ENCODE data around the gene FARP2. TPM values are rescaled to one million over a fixed set of nuclear protein-coding genes. Genes with fewer than 3 reads are reported as not detected.

FARP2 gene
- total and polyA plus RNA-seq, 2 of the 4 experiments (the other 2 are of a cell fraction) = 17.1 to 30.8 TPM

DNA sequence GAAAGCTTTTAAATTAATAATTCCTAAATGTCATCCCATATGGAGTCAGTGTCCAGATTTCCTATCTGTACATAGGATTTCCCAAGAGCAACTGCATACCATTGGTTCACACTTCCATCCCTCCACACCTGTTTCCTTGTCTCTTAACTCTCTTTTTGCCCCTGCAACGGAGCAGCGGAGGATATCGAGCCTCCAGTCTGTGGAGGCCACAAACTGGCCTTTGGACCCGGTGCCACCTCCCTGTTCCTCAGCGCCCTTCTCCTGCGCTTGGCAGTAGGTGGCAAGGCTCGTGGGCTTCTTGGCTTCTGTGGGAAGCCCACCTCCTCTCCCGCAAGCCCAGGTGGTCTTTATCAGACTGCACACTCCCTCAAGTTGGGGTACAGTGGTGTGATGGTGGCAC lies 176.1 kb downstream of the FARP2 start:
- ChIA-PET CTCF (no interaction called here), POLR2A (ENCODE audit: unreplicated experiment) (no interaction called here)
- H2BK120ac ChIP-seq (ENCODE audit: low read depth, low read length) = no peak overlapping the region
- H2BK15ac ChIP-seq (ENCODE audit: low read depth, low read length) = no peak overlapping the region
- H3K4ac ChIP-seq (ENCODE audit: low read depth, low read length) = no peak overlapping the region
- TF ChIP-seq SMC3 (IDR thresholded peaks at IDR 0.05; ENCODE audit: low read depth, low read length) (no peak), RCOR1 (IDR thresholded peaks at IDR 0.05; ENCODE audit: insufficient replicate concordance, low read length) (no peak), RFX5 (IDR thresholded peaks at IDR 0.05; ENCODE audit: low read depth, low read length) (no peak), FOS (IDR thresholded peaks at IDR 0.05; ENCODE audit: low read depth, low read length) (no peak), USF2 (IDR thresholded peaks at IDR 0.05; ENCODE audit: low read depth, low read length) (no peak), MAZ (IDR thresholded peaks at IDR 0.05; ENCODE audit: borderline replicate concordance, low read depth, low read length) (no peak), RAD21 (IDR thresholded peaks at IDR 0.05; ENCODE audit: low read length) (no peak), CHD1 (IDR thresholded peaks at IDR 0.05; ENCODE audit: low read depth, low read length) (no peak), MAFK (IDR thresholded peaks at IDR 0.05; ENCODE audit: low read depth, low read length) (no peak)
- TF ChIP-seq, protein P1, sequence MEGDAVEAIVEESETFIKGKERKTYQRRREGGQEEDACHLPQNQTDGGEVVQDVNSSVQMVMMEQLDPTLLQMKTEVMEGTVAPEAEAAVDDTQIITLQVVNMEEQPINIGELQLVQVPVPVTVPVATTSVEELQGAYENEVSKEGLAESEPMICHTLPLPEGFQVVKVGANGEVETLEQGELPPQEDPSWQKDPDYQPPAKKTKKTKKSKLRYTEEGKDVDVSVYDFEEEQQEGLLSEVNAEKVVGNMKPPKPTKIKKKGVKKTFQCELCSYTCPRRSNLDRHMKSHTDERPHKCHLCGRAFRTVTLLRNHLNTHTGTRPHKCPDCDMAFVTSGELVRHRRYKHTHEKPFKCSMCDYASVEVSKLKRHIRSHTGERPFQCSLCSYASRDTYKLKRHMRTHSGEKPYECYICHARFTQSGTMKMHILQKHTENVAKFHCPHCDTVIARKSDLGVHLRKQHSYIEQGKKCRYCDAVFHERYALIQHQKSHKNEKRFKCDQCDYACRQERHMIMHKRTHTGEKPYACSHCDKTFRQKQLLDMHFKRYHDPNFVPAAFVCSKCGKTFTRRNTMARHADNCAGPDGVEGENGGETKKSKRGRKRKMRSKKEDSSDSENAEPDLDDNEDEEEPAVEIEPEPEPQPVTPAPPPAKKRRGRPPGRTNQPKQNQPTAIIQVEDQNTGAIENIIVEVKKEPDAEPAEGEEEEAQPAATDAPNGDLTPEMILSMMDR (conservative IDR thresholded peaks at IDR 0.05; ENCODE audit: low read depth, low read length) = no peak
- intact Hi-C loops (cut with micrococcal nuclease) = no loop called here
- H3K27ac ChIP-seq (ENCODE audit: insufficient read depth, low read length) = no peak overlapping the region
- H3K9ac ChIP-seq (ENCODE audit: low read depth, low read length) = no peak overlapping the region
- no peaks in the 10 kb centered on the region for H3K36me3 ChIP-seq (ENCODE audit: control insufficient read depth, insufficient read depth, low read length)
- no peak overlapping the region for H3K4me3 ChIP-seq (ENCODE audit: insufficient read depth, low read depth, low read length)
- H3K9me1 ChIP-seq (ENCODE audit: insufficient read depth, low read length) = no peaks in the 10 kb centered on the region
- no TSS peak for BruUV-seq (replicated peaks)
- dilution Hi-C loops (cut with HindIII; ENCODE audit: low sequenced_read_pairs, unreplicated experiment) = no loop called here
- H4K8ac ChIP-seq (ENCODE audit: low read depth in 2 of 2, low read length in 2 of 2) = no peak overlapping the region
- no peak overlapping the region for H2BK20ac ChIP-seq (ENCODE audit: low read depth, low read length)
- DNase-seq (no peak), ATAC-seq (ENCODE audit: low read depth) (no peak)
- H3K4me2 ChIP-seq (ENCODE audit: low read depth, low read length) = no peak overlapping the region
- in situ Hi-C loops (cut with MboI; ENCODE audit: low sequenced_read_pairs) = no loop called here
- no peaks in the 10 kb centered on the region for H4K20me1 ChIP-seq (ENCODE audit: insufficient read depth, low read length)
- no peak overlapping the region for H2AK9ac ChIP-seq (replicated peaks; ENCODE audit: low read depth, low read length, poor library complexity)
- no peak overlapping the region for H2AFZ ChIP-seq (replicated peaks; ENCODE audit: low read length, poor library complexity)
- no peak overlapping the region for H4K91ac ChIP-seq (ENCODE audit: insufficient read depth, low read depth, low read length)
- no peak overlapping the region for H2AK5ac ChIP-seq (ENCODE audit: low read depth, low read length)
- H3K56ac ChIP-seq (ENCODE audit: extremely low read depth, insufficient read depth, low read length) = no peak overlapping the region
- H3K23ac ChIP-seq (ENCODE audit: low read depth, low read length) = no peak overlapping the region
- no peaks in the 10 kb centered on the region for H3K9me3 ChIP-seq (ENCODE audit: control insufficient read depth, insufficient read depth, low read length)
- peaks cover 22% of the 10 kb centered on the region for H3K27me3 ChIP-seq (ENCODE audit: control insufficient read depth, insufficient read depth, low read length)
- WGBS, 2 experiments (ENCODE audit: extremely low coverage in 2 of 2, insufficient read length in 1 of 2) = 95% methylated on average over 3 of the region's 8 CpGs; no CpG with 5 or more reads in 1 of the 2 experiments
- H3K4me1 ChIP-seq (ENCODE audit: control insufficient read depth, insufficient read depth, low read length) = no peaks in the 10 kb centered on the region
- no peak overlapping the region for H2BK5ac ChIP-seq (ENCODE audit: low read depth, low read length, poor library complexity, severe bottlenecking)
- no peak overlapping the region for H3K18ac ChIP-seq (ENCODE audit: low read depth, low read length)
- H3K14ac ChIP-seq (replicated peaks; ENCODE audit: low read depth, low read length) = no peak overlapping the region
- no peak overlapping the region for H4K5ac ChIP-seq (ENCODE audit: low read depth, low read length)
- no peaks in the 10 kb centered on the region for H3K79me1 ChIP-seq (ENCODE audit: low read depth in 1 of 2, low read length in 2 of 2)

Measured in IMR-90 (cell line).